SK-N-MC (cell line): ENCODE results near the gene IGF1R.

ENCODE experiments used
- EZH2 ChIP-seq: fragments of 200-600 bp; sonication (generic); IDR thresholded peaks from one replicate; pipeline ENCODE4 v1.6.1; 2017; ENCODE audit warnings: antibody characterized with exemption
- FOXP2 ChIP-seq: optimal IDR thresholded peaks from 2 replicates; pipeline ENCODE3; 2011; ENCODE audit warnings: mild to moderate bottlenecking, moderate library complexity; ENCODE audit not compliant: insufficient read depth; ENCODE audit errors: extremely low read length, control extremely low read depth
- POLR2AphosphoS5 ChIP-seq: IDR thresholded peaks from 2 replicates; pipeline ENCODE4 v1.6.1; 2012; ENCODE audit warnings: mild to moderate bottlenecking, low read depth, low read length, borderline replicate concordance

- TF ChIP-seq EZH2 (no peak), POLR2AphosphoS5 (no peak), FOXP2 (no peak)
Observed at GRCh38 chr15:98782801-98783200, 134.5 kb downstream of the IGF1R start.
